AG09309 (cell line): ENCODE measurements around the gene HERPUD1.
"Not testable (repeated sequence)": the region's sequence is repeated elsewhere in the genome, so short reads cannot be mapped to it uniquely, and the experiment has no call there.

Source experiments
- DNase-seq: peaks from one replicate; pipeline ENCODE4 v3.0.0-alpha.2; 2010; ENCODE audit warnings: low read depth
- H3K4me3 ChIP-seq: 2 replicates; pipeline ENCODE4 v1.5.1; 2011; ENCODE audit warnings: mild to moderate bottlenecking, low read depth, low read length, moderate library complexity; ENCODE audit not compliant: control insufficient read depth
- CTCF ChIP-seq: IDR thresholded peaks from 2 replicates; pipeline ENCODE4 v1.5.1; 2011; ENCODE audit warnings: mild to moderate bottlenecking, low read depth, low read length, inconsistent platforms; ENCODE audit not compliant: insufficient read depth, control insufficient read depth; ENCODE audit errors: missing control alignments

Gene HERPUD1, protein sequence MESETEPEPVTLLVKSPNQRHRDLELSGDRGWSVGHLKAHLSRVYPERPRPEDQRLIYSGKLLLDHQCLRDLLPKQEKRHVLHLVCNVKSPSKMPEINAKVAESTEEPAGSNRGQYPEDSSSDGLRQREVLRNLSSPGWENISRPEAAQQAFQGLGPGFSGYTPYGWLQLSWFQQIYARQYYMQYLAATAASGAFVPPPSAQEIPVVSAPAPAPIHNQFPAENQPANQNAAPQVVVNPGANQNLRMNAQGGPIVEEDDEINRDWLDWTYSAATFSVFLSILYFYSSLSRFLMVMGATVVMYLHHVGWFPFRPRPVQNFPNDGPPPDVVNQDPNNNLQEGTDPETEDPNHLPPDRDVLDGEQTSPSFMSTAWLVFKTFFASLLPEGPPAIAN

DNA sequence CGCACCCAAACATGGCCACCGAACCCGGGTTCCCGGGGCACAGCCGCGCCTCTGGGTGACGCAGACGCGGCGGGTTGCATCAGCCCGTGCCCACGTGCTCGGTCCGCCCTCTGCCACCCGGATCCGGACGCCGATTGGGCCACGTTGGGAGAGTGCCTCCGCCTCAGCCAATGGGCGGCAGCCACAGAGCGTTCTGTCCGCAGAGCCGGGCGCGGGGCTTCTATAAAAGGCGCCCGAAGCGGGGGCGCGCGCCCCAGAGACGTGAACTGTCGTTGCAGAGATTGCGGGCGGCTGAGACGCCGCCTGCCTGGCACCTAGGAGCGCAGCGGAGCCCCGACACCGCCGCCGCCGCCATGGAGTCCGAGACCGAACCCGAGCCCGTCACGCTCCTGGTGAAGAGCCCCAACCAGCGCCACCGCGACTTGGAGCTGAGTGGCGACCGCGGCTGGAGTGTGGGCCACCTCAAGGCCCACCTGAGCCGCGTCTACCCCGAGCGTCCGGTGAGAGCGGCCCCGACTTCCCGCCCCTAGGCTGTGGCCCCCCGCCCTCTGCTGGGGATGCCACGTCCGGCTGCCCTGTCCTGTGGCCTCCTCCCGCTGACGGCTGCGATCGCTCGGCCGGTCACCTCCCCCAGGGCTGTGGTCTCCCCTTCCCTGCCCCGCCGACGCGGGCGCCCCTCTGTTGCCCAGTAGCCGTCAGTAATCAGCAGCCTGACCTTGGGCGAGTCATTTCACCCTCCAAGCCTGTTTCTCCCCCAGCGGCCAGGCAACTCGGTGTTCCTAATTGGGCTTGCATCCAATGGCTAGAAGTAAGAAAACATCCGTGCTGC, at the start of gene HERPUD1:
Gene HERPUD1 (plus strand): TSS at position 251 of the 829 bp plus-strand sequence. CDS start 103 bp downstream, at position 354.
- no peak for TF ChIP-seq CTCF
- H3K4me3 ChIP-seq = peak within 1 kb of the TSS; percentile 91
- DNase-seq = peak; percentile 89

GRCh38 chr16:56883586-56883985, 48.4 kb upstream of the HERPUD1 start:
- no peak overlapping the region for H3K4me3 ChIP-seq
- no peak for TF ChIP-seq CTCF
- DNase-seq = no peak

- no peak for DNase-seq
- no peak overlapping the region for H3K4me3 ChIP-seq
- no peak for TF ChIP-seq CTCF
Observed at GRCh38 chr16:56884026-56884582, 47.8 kb upstream of the HERPUD1 start.

- H3K4me3 ChIP-seq, DNase-seq: not testable (repeated sequence)
Observed at GRCh38 chr16:56884929-56885328, 47.0 kb upstream of the HERPUD1 start.

DNA sequence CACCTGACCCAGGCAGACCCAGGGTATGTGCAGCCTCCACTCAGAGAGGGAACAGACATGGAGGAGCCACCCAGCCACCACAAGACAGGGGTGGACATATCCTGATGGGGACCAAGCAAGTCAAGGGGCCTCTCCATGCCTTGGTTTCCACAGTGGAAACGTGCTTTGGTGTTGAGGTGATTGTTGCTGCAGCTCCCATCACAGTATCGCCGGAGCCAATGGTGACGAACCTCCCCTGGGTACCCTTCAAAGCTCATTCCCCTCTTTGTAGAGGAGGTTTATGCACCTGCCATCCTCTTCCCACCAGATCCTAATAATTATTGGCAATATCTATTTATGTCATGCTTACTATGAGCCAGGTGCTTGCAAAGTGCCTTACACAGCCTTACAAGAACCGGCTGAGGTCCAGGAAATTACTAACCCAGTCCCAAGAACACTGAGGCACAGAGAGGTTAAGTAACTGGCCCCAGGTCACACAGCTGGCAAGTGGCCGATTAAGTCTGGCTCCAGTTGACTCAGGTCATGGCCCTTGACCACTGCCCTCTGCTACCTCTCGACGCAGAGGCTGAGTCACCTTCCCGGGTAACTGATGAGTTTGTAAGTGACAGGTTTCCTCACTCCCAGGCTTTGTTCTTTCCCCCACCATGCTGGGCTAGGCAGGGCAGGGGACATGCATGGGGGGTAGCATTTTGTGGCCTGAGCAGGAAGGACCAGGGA, 46.3 kb upstream of the HERPUD1 start:
- no peak for TF ChIP-seq CTCF
- H3K4me3 ChIP-seq = no peak overlapping the region

DNA sequence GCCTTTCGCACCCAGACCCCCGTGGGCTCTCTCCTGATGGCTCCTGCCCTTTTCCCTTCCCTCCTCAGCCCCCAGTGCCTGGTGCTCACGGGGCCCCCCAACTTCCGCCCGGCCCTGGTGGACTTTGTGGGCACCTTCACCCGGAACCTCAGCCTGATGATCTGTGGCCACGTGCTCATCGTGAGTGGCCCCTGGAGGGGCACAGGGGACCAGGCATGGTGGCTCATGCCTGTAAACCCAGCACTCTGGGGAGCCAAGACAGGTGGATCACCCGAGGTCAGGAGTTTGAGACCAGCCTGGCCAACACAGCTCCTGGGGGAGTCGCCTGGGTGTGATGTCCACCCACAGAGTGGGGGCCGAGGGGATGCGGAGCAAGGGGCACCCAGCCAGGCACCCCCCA, 45.6 kb upstream of the HERPUD1 start:
- no peak for DNase-seq
- no peak for TF ChIP-seq CTCF
- no peak overlapping the region for H3K4me3 ChIP-seq

More for the DNA sequence above, 46.3 kb upstream of the HERPUD1 start:
- no peak for DNase-seq
